ENCODE measurements around the gene HOMEZ.

GRCh38 chr14:23249824-23250223 is 36.1 kb downstream of the HOMEZ start:
- TF ChIP-seq POLR2A (IDR thresholded peaks at IDR 0.05) = no peak
- TF ChIP-seq CTCF (IDR thresholded peaks at IDR 0.05) = no peak
- no peak for TF ChIP-seq EP300 (IDR thresholded peaks at IDR 0.05)

Data from ovary (tissue), 3 donors.